ENCODE measurements around the gene FUCA1.

FUCA1 gene

DNA sequence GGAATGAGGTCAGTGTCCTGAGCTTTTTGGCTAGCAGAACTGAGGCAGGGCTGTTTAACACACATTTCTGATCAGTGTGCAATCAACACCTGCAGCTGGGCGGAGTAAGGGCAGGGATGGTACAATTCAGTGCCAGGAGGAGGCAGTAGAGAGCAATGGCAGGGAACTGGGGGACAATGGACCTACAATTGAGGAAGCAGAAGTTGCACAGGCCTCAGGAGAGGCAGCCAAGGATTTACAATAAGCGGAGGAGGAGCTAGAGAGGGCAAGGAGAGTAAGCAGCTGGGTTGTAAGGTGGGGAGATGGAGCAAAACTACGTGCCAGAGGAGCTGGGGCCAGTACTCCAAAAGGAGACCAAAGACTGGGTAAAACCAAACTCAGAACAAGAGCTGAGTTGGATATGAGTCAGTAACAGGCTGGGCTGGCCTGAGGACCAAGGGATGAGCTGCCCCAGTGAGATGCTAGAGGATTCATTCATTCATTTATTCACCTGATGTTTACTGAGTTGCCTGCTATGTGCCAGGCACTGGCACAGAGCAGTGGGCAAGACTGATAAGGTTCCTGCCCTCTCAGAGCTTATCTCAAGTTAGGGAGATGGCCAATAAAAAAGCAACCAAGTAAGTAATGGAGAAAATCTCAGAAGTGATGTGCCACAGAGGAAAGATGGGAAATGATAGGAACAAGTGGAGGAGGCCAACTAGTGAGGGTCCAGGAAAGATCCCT, 57.1 kb downstream of the FUCA1 start:
- DNase-seq (ENCODE audit: low read depth) = peak; percentile 86
- no peak overlapping the region for H3K4me3 ChIP-seq (ENCODE audit: low read depth, low read length)
- TF ChIP-seq, protein P1, sequence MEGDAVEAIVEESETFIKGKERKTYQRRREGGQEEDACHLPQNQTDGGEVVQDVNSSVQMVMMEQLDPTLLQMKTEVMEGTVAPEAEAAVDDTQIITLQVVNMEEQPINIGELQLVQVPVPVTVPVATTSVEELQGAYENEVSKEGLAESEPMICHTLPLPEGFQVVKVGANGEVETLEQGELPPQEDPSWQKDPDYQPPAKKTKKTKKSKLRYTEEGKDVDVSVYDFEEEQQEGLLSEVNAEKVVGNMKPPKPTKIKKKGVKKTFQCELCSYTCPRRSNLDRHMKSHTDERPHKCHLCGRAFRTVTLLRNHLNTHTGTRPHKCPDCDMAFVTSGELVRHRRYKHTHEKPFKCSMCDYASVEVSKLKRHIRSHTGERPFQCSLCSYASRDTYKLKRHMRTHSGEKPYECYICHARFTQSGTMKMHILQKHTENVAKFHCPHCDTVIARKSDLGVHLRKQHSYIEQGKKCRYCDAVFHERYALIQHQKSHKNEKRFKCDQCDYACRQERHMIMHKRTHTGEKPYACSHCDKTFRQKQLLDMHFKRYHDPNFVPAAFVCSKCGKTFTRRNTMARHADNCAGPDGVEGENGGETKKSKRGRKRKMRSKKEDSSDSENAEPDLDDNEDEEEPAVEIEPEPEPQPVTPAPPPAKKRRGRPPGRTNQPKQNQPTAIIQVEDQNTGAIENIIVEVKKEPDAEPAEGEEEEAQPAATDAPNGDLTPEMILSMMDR (IDR thresholded peaks at IDR 0.05; ENCODE audit: insufficient read depth, low read depth, low read length, missing control alignments) = peak; percentile 93

GRCh38 chr1:23809751-23810171, 58.3 kb downstream of the FUCA1 start:
- TF ChIP-seq, protein P1 (IDR thresholded peaks at IDR 0.05; ENCODE audit: insufficient read depth, low read depth, low read length, missing control alignments) = peak; percentile 94
- H3K4me3 ChIP-seq (ENCODE audit: low read depth, low read length) = no peak overlapping the region
- peak; percentile 90 for DNase-seq (ENCODE audit: low read depth)

GRCh38 chr1:23807453-23807852, 60.6 kb downstream of the FUCA1 start:
- TF ChIP-seq, protein P1 (IDR thresholded peaks at IDR 0.05; ENCODE audit: insufficient read depth, low read depth, low read length, missing control alignments) = no peak
- DNase-seq (ENCODE audit: low read depth) = no peak
- H3K4me3 ChIP-seq (ENCODE audit: low read depth, low read length) = no peak overlapping the region

DNA sequence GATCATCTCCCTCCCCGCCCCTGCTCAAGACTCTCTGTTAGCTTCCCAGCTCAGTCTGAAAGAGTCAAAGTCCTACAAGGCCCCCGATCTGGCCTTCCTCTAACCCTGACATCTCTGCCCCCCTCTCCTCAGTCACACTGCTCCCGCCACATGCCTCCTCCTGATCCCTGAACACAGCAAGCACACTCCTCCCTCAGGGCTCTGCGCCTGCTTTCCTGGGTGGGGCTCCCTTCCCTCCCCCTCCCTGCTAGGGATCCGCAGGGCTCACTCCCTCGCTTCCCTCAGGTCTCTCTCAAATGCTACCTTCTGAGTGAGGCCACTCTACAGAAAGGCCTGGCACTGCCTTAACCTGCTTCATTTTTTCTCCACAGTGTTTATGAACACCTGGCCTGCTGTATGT, 61.8 kb downstream of the FUCA1 start:
- no peak overlapping the region for H3K4me3 ChIP-seq (ENCODE audit: low read depth, low read length)
- no peak for DNase-seq (ENCODE audit: low read depth)
- TF ChIP-seq, protein P1 (IDR thresholded peaks at IDR 0.05; ENCODE audit: insufficient read depth, low read depth, low read length, missing control alignments) = no peak

DNA sequence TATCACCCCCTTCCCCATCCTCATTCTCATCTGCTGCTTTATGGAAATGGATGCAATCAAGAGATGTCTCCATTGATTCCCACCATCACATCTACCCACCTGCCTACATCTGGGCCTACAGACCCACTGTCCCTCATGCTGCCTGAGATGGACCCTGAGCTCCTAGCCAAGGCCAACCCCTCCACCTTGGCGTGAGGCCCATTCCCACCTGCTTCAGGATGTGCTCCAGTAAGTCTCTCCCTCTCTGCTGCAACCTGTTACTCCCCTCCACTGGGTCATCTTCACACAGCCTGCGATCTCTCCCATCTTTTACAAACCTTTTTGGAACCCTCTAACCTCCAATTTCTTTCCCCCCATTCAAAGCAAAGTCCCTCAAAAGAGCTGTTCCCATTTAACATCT, 63.1 kb downstream of the FUCA1 start:
- H3K4me3 ChIP-seq (ENCODE audit: low read depth, low read length) = no peak overlapping the region
- TF ChIP-seq, protein P1 (IDR thresholded peaks at IDR 0.05; ENCODE audit: insufficient read depth, low read depth, low read length, missing control alignments) = no peak
- DNase-seq (ENCODE audit: low read depth) = no peak

DNA sequence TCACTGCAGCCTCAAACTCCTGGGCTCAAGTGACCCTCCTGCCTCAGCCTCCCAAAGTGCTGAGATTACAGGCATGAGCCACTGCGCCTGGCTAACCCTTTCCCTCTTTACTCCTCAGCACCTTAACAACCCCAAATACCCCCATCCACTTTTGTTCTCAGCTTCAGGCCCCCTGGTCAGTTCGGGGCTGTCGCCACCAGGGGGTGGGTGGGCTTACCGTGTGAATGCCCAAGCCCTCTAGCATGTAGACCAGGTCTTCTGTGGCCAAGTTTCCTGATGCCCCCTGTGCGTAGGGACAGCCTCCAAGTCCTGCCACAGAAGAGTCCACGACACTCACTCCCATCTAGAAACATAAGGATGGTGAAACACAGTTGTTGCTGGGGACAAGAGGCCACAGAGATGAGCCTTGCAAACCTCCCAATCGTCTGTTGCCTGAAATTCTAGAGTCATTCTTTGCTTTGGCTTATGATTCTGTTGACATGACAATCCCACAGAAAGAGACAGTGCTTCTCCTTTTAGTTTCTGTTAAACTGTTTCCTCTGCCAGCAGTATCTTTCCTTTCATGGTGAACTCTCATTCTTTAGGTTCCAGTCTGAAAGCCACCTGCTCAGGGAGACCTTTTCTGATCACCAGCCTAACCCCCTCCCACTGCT, 63.8 kb downstream of the FUCA1 start:
- TF ChIP-seq, protein P1 (IDR thresholded peaks at IDR 0.05; ENCODE audit: insufficient read depth, low read depth, low read length, missing control alignments) = peak; percentile 34
- no peak for DNase-seq (ENCODE audit: low read depth)
- no peak overlapping the region for H3K4me3 ChIP-seq (ENCODE audit: low read depth, low read length)

Measured in GM12865 (cell line).